ENCODE measurements around the gene ZEB1. TPM values are rescaled to one million over a fixed set of nuclear protein-coding genes. Genes with fewer than 3 reads are reported as not detected.

The ZEB1 gene
- total RNA-seq, 3 donors from 2014 or later = 28.2 to 113 (median 71.1) TPM

- TF ChIP-seq CTCF (IDR thresholded peaks at IDR 0.05) = no peak
- TF ChIP-seq POLR2AphosphoS5 (IDR thresholded peaks at IDR 0.05) = no peak
- no peak for TF ChIP-seq POLR2A (IDR thresholded peaks at IDR 0.05)
- H3K27ac ChIP-seq = no peak overlapping the region
Observed at GRCh38 chr10:31578181-31578852, 259.3 kb downstream of the ZEB1 start.

GRCh38 chr10:31578951-31579350 is 259.9 kb downstream of the ZEB1 start:
- no peaks in the 10 kb centered on the region for H3K27me3 ChIP-seq

More at GRCh38 chr10:31578181-31578852, 259.3 kb downstream of the ZEB1 start:
- H3K9me3 ChIP-seq = peaks cover 0 to 10% of the 10 kb centered on the region in 2 donors
- intact Hi-C loops (cut with DNase I; ENCODE audit: low total_unique reads) = no loop called here
- H3K4me1 ChIP-seq = no peaks in the 10 kb centered on the region
- no peaks in the 10 kb centered on the region for H3K27me3 ChIP-seq
- DNase-seq (ENCODE audit: low spot score in 2 of 2) = no peak
- no peak overlapping the region for H3K4me3 ChIP-seq
- H3K36me3 ChIP-seq = no peaks in the 10 kb centered on the region

More at GRCh38 chr10:31578951-31579350, 259.9 kb downstream of the ZEB1 start:
- Histone ChIP-seq H3K9me3 (peaks cover 0 to 10% of the 10 kb centered on the region in 2 donors), H3K4me1 (no peaks in the 10 kb centered on the region), H3K4me3 (no peak overlapping the region), H3K27ac (no peak overlapping the region), H3K36me3 (no peaks in the 10 kb centered on the region)
- intact Hi-C loops (cut with DNase I; ENCODE audit: low total_unique reads) = no loop called here
- no peak for DNase-seq (ENCODE audit: low spot score in 2 of 2)
- TF ChIP-seq CTCF (IDR thresholded peaks at IDR 0.05) (no peak), POLR2A (IDR thresholded peaks at IDR 0.05) (no peak), POLR2AphosphoS5 (IDR thresholded peaks at IDR 0.05) (no peak)

Measured in breast epithelium (tissue), 4 donors.